HG02981 (cell line): ENCODE measurements around the gene STRN3.
"Not testable (repeated sequence)": the region's sequence is repeated elsewhere in the genome, so short reads cannot be mapped to it uniquely, and the experiment has no call there.

ENCODE experiments used
- ATAC-seq: cut with Tn5 transposase; IDR thresholded peaks from one replicate; pipeline ENCODE4 v1.9.1; 2021; ENCODE audit warnings: mild to moderate bottlenecking, moderate library complexity; ENCODE audit not compliant: unreplicated experiment

Gene STRN3

GRCh38 chr14:31026077-31026449, at the start of gene STRN3:
TSS of gene STRN3 (minus strand) at chr14:31026379. CDS start at chr14:31026185, 194 bp downstream.
- ATAC-seq: no peak

- ATAC-seq: no peak
Measured at GRCh38 chr14:31075144-31075543, 49.0 kb upstream of the STRN3 start.

DNA sequence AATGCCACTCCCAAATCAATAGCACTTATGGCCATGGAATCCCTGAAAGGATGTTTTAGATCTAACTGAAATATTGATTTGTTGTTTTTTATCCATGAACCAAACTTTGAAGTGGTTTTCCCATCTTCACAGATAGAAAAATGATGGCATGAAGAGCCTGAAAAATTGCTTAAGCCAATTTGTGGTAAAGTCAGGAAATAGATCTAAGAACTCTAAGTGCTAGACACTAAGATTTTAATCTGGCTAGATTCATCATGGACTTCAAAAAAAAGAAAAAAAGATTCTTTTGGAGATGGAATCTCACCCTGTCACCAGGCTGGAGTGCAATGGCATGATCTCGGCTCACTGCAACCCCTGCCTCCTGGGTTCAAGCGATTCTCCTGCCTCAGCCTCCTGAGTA, 45.0 kb upstream of the STRN3 start:
- ATAC-seq: no peak

- no peak for ATAC-seq
Measured at GRCh38 chr14:31070431-31070830, 44.3 kb upstream of the STRN3 start.

DNA sequence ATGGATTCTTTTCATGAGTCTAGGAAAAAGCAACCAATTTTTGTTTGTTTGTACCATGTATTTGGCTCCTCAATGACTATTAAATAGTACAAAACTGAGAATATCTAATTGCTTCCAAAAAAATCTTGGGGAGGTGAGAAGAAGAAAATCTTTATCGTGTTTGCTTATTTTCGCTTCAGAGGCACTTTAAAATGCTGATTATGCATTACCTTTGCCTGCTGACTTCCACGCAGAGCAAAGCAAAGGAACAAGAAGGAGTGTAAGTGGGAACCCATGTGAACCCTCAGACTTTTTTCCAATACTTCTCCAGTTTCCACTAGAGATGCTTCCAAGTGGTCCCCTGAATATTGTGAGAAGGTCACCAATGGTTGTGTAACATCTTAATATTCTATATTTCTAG, 43.2 kb upstream of the STRN3 start:
- ATAC-seq: no peak

- no peak for ATAC-seq
Measured at GRCh38 chr14:31068235-31068634, 42.1 kb upstream of the STRN3 start.

DNA sequence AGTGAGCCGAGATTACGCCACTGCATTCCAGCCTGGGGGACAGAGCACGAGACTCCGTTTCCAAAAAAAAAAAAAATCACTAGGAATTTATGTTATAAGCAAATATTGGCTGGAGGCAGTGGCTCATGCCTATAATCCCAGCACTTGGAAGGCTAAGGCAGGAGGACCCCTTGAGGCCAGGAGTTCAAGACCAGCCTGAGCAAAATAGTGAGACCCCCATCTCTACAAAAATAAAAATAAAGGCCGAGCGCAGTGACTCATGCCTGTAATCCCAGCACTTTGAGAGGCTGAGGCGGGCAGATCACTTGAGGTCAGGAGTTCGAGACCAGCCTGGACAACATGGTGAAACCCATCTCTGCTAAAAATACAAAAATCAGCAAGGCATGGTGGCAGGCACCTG, 36.7 kb upstream of the STRN3 start:
- not testable (repeated sequence) for ATAC-seq

DNA sequence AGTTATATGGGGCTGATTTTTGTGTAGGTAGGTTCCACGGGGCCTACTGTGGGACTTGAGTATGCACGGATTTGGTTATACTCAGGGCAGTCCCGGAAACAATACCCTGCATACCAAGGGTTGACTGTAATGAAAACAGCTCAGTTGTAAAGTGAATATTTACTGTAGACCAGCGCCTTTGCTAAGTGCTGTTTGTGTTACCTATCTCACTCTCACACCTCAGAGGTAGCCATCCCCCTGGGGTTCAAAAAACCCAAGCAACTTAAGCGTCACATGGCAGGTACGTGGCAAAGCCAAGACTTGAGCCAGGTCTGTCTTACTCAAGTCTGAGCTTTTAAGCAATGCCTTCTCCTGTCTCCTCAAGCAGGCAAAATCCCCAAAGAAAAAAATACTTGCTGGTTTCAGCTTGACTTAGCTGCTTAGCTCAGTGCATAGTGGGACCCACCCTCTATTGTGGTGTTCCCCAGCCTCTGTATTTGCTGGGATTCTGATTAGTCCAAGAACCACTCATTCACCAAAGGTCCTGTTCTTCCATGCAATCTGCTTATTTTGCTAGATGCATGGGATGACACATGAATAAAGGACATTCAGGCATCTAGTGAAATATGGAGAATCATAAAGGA, 34.2 kb upstream of the STRN3 start:
- ATAC-seq: no peak

DNA sequence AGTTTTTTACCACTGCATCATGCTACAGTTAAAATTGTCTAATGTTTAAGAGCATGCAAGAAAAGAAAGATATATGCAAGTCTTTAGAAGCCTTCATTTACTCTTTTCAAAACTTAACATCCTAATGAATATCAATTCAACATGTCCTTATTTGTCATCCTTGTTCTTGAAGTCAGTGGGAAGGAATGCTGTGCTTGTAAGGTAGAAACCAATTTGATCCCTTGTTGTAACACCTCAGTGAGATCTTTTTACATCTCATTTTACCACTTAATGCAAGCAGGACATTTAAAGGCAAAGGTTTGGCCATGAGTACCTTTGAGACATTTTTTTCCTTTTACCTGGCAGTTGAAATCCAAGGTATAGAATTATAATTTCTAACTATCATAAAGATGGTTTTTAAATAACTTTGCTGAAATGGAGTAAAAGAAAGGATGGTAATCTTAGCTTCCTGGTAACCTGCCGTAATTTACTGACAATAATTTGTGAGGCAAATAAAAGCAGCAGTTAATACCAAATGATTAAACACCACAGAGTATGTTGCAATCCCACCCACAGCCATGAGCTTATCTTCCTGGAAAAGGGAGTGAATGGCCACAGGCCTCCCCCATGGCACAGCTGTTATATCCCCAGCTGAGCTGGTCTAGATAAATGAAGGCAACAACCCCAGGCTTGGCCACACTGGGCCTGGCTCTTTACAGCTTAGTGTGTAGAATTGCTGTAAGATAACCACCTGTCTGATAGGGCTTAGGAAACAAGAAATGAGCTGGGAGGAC, 33.2 kb upstream of the STRN3 start:
- ATAC-seq: no peak

DNA sequence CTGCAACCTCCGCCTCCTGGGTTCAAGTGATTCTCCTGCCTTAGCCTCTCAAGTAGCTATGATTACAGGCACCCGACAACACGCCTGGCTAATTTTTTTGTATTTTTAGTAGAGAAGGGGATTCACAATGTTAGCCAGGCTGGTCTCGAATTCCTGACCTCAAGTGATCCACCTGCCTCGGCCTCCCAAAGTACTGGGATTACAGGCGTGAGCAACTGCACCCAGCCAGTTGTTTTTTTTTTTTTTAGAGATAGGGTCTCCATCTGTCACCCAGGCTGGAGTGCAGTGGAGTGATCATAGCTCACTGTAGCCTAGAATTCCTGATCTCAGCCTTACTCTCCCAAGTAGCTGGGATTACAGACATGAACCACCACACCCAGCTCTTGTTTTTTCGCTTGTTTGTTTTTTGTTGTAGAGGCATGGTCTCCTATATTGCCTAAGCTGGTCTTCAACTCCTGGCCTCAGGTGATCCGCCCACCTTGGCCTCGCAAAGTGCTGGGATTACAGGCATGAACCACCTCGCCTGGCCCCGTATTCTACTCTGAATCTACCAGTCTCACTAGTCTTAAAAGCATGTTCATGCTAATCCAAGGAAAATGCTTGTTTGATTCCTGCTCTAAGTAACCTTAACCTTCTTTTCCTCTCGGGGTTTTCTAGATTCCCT, 31.7 kb upstream of the STRN3 start:
- no peak for ATAC-seq

GRCh38 chr14:31057035-31057434, 30.9 kb upstream of the STRN3 start:
- no peak for ATAC-seq

- not testable (repeated sequence) for ATAC-seq
Measured at GRCh38 chr14:31052905-31053586, 26.9 kb upstream of the STRN3 start.

DNA sequence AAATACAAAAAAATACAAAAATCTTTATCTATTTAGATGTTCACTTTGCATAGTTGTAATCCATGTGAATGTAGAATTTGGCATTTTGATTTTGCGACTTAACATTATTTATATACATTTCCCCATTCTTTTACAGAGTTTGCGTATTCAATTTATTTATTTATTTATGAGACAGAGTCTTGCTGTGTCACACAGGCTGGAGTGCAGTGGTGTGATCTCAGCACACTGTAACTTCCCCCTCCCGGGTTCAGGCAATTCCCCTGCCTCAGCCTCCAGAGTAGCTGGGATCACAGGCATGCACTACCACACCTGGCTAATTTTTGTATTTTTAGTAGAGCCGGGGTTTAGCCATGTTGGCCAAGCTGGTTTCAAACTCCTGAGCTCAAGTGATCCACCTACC, 25.3 kb upstream of the STRN3 start:
- ATAC-seq: no peak

DNA sequence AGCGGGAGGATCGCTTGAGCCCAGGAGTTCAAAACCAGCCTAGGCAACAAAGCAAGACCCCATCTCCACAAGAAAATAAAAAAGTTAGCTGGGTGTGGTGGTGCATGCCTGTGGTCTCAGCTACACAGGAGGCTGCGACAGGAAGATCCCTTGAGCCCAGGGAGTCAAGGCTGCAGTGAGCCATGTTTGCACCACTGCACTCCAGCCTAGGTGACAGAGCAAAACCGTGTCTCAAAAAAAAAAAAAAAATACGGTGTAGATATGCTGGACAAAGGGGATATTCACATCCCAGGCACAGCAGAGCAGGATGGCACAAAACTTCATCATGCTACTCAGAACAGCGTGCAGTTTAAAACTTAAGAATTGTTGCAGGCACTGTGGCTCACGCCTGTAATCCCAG, 24.8 kb upstream of the STRN3 start:
- no peak for ATAC-seq

GRCh38 chr14:31047503-31047902, 21.3 kb upstream of the STRN3 start:
- ATAC-seq: no peak

DNA sequence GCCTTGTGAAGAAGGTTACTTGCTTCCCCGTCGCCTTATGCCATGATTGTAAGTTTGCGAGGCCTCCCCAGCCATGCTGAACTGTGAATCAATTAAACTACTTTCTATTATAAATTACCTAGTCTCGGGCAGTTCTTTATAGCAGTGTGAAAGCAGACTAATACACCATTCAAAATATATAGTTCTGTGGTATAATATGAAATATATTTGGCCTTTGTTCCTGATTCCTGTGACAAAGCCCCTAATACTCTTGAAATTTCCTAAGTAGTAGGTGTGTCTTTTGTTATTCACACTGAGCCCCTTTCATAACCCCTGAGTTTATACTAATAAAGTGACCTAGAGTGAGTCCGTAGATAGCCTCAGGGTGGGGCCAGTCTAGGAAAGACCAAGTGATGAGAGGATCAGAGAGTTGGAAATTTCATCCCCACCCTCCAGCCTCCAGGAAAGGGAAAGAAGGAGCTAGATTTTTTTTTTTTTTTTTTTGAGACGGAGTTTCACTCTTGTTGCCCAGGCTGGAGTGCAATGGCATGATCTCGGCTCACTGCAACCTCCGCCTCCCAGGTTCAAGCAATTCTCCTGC, 19.4 kb upstream of the STRN3 start:
- ATAC-seq: no peak

DNA sequence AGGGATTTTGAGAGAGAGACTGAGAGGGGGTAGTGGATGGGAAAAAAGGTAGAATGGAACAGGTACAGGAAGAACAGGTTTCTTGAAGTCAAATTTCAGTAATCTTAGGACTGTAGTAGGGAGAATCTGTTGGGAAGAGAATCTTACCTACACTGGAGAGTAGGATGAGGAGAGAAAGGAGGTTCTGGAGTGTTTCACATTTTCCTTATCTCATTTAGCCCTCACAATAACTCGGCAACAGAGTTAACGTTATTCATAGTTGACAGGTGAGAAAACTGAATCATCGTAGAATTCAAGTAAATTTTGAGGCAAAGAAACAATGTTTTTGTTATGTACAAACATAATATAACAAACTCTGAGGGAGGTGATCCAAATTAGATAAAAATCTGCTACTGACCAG, 17.2 kb upstream of the STRN3 start:
- no peak for ATAC-seq

- ATAC-seq: not testable (repeated sequence)
Measured at GRCh38 chr14:31042893-31043292, 16.7 kb upstream of the STRN3 start.

DNA sequence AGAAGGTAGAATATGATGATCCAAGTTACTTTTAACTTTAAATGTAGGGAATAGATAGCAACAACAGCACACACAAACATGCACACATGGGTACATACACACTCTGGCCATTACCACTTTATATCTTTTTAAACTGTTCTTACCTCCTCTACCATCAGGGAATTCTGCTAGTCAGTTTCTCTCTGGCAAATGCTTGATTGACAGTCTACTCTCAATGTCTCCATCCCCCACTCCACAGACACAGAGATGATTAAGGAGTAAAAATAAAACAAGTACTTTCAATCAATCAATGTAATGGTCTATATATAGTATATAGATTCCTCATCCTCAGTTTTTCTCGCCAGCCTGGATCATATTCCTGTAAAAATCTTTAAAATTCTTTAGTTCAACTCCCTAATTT, 16.1 kb upstream of the STRN3 start:
- no peak for ATAC-seq

GRCh38 chr14:31038521-31039166, 12.5 kb upstream of the STRN3 start:
- no peak for ATAC-seq
